Osteocyte (in vitro differentiated cells): ENCODE results near the gene OR5A2. TPM values are rescaled to one million over a fixed set of nuclear protein-coding genes. Genes with fewer than 3 reads are reported as not detected.

ENCODE experiments used
- DNase-seq: peaks from one replicate; pipeline ENCODE4 v3.0.0; 2021; ENCODE audit warnings: mixed read lengths; ENCODE audit not compliant: unreplicated experiment; ENCODE audit errors: extremely low spot score
- H3K27ac Mint-ChIP-seq: one replicate; pipeline ENCODE4 v1.8.0; 2021; ENCODE audit warnings: mild to moderate bottlenecking, mixed read lengths; ENCODE audit not compliant: unreplicated experiment
- H3K27me3 Mint-ChIP-seq: one replicate; pipeline ENCODE4 v1.8.0; 2021; ENCODE audit warnings: mixed read lengths; ENCODE audit not compliant: unreplicated experiment
- H3K36me3 Mint-ChIP-seq: one replicate; pipeline ENCODE4 v1.8.0; 2021; ENCODE audit warnings: mixed read lengths; ENCODE audit not compliant: unreplicated experiment
- H3K4me1 Mint-ChIP-seq: one replicate; pipeline ENCODE4 v1.8.0; 2021; ENCODE audit warnings: mixed read lengths; ENCODE audit not compliant: unreplicated experiment
- H3K4me3 Mint-ChIP-seq: one replicate; pipeline ENCODE4 v1.8.0; 2021; ENCODE audit warnings: mild to moderate bottlenecking, moderate library complexity, mixed read lengths; ENCODE audit not compliant: unreplicated experiment
- H3K9me3 Mint-ChIP-seq: one replicate; pipeline ENCODE4 v1.8.0; 2021; ENCODE audit warnings: mixed read lengths; ENCODE audit not compliant: unreplicated experiment
- total RNA-seq: library from RNA; stranded (reverse); gene quantifications from 2 replicates; pipeline ENCODE4 v1.2.1, GENCODE V29; 2021
- TF ChIP-seq, protein P1 (sequence below): fragments of 200-600 bp; sonication (generic); IDR thresholded peaks from 2 replicates; pipeline ENCODE4 v1.5.0; 2021; ENCODE audit warnings: antibody characterized with exemption, mild to moderate bottlenecking, moderate library complexity

The OR5A2 gene
- total RNA-seq, 1 donor from 2014 or later = not detected

DNA sequence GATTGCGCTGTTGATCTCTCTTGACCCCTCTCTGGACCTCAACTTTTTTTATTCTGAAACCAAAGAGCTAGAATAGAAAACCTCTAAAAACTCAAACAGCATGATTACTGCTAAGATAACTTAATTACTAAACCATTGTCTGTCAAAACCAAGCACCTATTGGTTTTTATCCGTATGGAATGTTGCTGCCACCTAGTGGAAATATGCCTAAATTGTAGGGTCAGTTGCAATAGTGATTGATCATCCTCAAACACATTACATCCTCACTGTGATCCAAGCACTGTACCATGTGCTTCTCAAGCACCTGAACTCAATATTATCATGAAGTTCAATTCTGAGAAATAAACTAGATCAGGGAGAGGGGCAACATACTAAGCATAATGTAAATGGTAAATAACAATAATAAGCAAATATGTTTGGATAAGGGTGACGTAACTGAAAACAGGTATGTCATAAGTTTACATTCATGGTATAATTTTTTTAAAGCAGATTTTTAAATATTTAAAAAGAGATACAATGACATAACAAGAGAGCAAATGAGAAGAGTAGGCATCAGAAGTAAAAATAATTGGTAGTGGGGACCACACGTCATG, 3.8 kb upstream of the OR5A2 start:
- Mint-ChIP-seq H3K4me1 (no peaks in the 10 kb centered on the region), H3K27me3 (peaks cover 23% of the 10 kb centered on the region), H3K27ac (no peak overlapping the region), H3K4me3 (no peak overlapping the region), H3K36me3 (no peaks in the 10 kb centered on the region), H3K9me3 (no peaks in the 10 kb centered on the region)
- TF ChIP-seq, protein P1, sequence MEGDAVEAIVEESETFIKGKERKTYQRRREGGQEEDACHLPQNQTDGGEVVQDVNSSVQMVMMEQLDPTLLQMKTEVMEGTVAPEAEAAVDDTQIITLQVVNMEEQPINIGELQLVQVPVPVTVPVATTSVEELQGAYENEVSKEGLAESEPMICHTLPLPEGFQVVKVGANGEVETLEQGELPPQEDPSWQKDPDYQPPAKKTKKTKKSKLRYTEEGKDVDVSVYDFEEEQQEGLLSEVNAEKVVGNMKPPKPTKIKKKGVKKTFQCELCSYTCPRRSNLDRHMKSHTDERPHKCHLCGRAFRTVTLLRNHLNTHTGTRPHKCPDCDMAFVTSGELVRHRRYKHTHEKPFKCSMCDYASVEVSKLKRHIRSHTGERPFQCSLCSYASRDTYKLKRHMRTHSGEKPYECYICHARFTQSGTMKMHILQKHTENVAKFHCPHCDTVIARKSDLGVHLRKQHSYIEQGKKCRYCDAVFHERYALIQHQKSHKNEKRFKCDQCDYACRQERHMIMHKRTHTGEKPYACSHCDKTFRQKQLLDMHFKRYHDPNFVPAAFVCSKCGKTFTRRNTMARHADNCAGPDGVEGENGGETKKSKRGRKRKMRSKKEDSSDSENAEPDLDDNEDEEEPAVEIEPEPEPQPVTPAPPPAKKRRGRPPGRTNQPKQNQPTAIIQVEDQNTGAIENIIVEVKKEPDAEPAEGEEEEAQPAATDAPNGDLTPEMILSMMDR = peak; percentile 67
- no peak for DNase-seq

DNA sequence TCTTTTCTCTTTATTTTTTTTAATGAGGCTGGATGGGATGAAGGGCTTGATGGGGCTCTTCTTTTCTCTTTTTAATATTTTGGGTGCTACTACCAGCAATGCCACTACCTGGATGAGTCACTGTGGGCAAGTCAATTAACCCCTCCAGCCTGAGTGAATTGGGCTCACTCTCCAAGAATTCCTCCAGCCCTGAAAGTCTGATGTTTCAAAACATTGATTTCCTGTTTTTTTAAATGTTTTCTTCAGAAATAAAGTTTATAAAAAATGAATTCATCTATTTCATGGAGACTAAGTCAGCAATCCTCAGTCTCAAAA, 812 bp upstream of the OR5A2 start:
- DNase-seq = no peak
- H3K27ac Mint-ChIP-seq = no peak overlapping the region
- H3K9me3 Mint-ChIP-seq = no peaks in the 10 kb centered on the region
- no peaks in the 10 kb centered on the region for H3K4me1 Mint-ChIP-seq
- TF ChIP-seq, protein P1 = no peak
- no peaks in the 10 kb centered on the region for H3K36me3 Mint-ChIP-seq
- no peak overlapping the region for H3K4me3 Mint-ChIP-seq
- peaks cover 24% of the 10 kb centered on the region for H3K27me3 Mint-ChIP-seq

DNA sequence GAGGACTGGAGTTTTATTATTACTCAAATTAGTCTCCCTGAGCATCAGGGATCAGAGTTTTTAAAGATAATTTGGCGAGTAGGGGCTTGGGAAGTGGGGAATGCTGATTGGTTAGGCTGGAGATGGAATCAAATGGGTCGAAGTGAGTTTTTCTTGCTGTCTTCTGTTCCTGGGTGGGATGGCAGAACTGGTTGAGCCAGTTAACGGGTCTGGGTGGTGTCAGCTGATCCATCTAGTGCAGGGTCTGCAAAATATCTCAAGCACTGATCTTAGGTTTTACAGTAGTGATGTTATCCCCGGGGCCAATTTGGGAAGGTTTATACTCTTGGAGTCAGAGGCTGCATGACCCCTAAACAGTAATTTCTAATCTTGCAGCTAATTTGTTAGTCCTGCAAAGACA, 1.1 kb downstream of the OR5A2 start:
- H3K36me3 Mint-ChIP-seq = no peaks in the 10 kb centered on the region
- peaks cover 21% of the 10 kb centered on the region for H3K27me3 Mint-ChIP-seq
- TF ChIP-seq, protein P1 = no peak
- no peak overlapping the region for H3K4me3 Mint-ChIP-seq
- DNase-seq = no peak
- no peaks in the 10 kb centered on the region for H3K9me3 Mint-ChIP-seq
- H3K27ac Mint-ChIP-seq = no peak overlapping the region
- no peaks in the 10 kb centered on the region for H3K4me1 Mint-ChIP-seq

DNA sequence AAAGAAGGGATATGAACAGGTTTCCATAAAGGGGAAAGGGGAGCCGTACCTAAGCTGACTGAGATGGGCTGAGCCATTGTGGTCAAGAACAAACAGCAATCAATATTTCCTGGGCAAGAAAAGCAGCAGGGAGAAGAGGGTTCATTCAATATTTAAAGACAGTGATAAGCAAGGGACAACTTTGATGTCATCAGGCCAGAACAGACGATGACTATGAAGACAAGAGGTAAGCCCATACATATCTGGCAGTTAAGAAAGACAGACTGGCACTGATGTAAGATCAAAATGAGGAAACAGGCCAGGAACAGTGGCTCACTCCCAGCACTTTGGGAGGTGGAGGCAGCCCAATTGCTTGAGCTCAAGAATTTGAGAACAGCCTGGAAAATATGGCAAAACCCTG, 2.4 kb downstream of the OR5A2 start:
- H3K9me3 Mint-ChIP-seq = no peaks in the 10 kb centered on the region
- no peak for DNase-seq
- H3K4me1 Mint-ChIP-seq = no peaks in the 10 kb centered on the region
- H3K36me3 Mint-ChIP-seq = no peaks in the 10 kb centered on the region
- H3K27me3 Mint-ChIP-seq = peaks cover 17% of the 10 kb centered on the region
- H3K27ac Mint-ChIP-seq = no peak overlapping the region
- TF ChIP-seq, protein P1 = no peak
- H3K4me3 Mint-ChIP-seq = no peak overlapping the region

DNA sequence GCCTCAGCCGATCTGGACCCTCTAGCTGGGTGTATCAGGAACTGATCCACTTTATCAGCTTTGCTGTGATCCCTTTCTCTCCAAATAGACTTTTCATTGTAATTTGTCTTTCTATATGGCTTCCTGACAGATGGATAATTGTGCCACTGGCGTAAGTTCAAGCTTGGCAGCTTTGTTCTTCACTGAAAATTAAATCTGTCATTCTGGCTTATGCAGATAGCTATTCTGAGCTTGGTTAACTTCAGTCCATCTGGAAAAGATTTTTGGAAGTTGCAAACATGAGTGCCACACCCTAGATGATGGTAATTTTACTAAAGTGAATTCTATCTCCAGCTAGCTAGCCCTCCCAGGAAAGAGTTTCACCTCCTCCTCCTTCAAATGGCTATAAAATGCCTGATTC, 8.1 kb downstream of the OR5A2 start:
- Mint-ChIP-seq H3K27ac (no peak overlapping the region), H3K4me3 (no peak overlapping the region), H3K36me3 (no peaks in the 10 kb centered on the region), H3K27me3 (peaks cover 2% of the 10 kb centered on the region), H3K9me3 (no peaks in the 10 kb centered on the region), H3K4me1 (no peaks in the 10 kb centered on the region)
- DNase-seq = no peak
- TF ChIP-seq, protein P1 = no peak
